IPS-20b (cell line): ENCODE results near the gene MRPL4.
A peak's percentile ranks its signal among the peaks of the same experiment; 100 is the strongest.

Source experiments
- H3K27ac ChIP-seq: one replicate; pipeline ENCODE4 v1.5.1; 2013; ENCODE audit warnings: low read length
- H3K27me3 ChIP-seq: 2 replicates; pipeline ENCODE4 v1.6.1; 2013; ENCODE audit warnings: mild to moderate bottlenecking, low read length, inconsistent platforms; ENCODE audit not compliant: insufficient read depth
- H3K36me3 ChIP-seq: 2 replicates; pipeline ENCODE4 v1.6.1; 2013; ENCODE audit warnings: low read depth, mild to moderate bottlenecking, inconsistent platforms, low read length, moderate library complexity; ENCODE audit not compliant: insufficient read depth
- H3K4me1 ChIP-seq: 2 replicates; pipeline ENCODE4 v1.6.1; 2013; ENCODE audit warnings: mild to moderate bottlenecking, control low read depth, inconsistent platforms, low read length, moderate library complexity; ENCODE audit not compliant: insufficient read depth
- H3K4me3 ChIP-seq: 2 replicates; pipeline ENCODE4 v1.5.1; 2013; ENCODE audit warnings: mild to moderate bottlenecking, low read length, inconsistent platforms
- H3K9ac ChIP-seq: 2 replicates; pipeline ENCODE4 v1.6.1; 2013; ENCODE audit warnings: low read depth, mild to moderate bottlenecking, inconsistent platforms, low read length, moderate library complexity
- H3K9me3 ChIP-seq: 2 replicates; pipeline ENCODE4 v1.6.1; 2013; ENCODE audit warnings: mild to moderate bottlenecking, low read depth, low read length, inconsistent platforms; ENCODE audit not compliant: insufficient read depth

Gene MRPL4

DNA sequence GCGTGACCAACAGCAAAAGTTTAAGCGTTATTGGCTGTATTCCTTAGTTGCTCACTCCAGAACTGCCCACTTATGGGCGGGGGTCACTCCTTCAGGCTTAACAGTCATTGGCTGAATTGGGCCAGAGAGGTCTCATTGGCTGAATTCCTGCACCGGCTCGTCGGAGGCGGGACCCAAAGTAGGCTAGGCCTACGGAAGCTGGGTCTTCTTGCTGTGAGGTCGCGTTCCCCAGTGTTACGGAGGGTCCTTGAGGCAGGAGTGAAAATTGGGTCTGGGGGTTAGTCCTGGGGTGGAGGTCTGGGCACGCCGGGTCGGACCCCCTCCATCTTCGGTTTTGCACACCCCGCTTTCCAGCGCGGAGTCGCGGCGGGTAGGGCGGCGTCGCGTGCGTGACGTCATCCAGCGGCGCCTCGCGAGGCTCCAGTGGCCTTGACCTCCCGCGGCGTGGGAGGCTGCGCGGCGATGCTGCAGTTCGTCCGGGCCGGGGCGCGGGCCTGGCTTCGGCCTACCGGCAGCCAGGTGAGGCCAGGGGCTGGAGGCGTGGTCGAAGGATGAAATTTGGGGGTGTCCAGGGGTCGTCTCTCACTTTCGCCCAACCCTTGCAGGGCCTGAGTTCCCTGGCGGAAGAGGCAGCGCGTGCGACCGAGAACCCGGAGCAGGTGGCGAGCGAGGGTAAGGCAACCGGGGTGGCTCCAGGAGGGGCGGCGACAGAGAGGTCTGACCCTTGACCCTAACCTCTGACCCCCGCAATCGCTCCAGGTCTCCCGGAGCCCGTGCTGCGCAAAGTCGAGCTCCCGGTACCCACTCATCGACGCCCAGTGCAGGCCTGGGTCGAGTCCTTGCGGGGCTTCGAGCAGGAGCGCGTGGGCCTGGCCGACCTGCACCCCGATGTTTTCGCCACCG is at the start of gene MRPL4:
Gene MRPL4, plus strand, starts transcription at position 423 of the 903 bp plus-strand sequence. Its CDS starts 40 bp downstream, at position 463.
- no peaks in the 10 kb centered on the region for H3K27me3 ChIP-seq
- peak within 1 kb of the TSS; percentile 78 for H3K27ac ChIP-seq
- H3K9me3 ChIP-seq: no peaks in the 10 kb centered on the region
- peaks cover 27% of the 10 kb centered on the region for H3K36me3 ChIP-seq
- no peaks in the 10 kb centered on the region; the same call in 1 of the 2 replicates for H3K4me1 ChIP-seq
- peak within 1 kb of the TSS; percentile 96 for H3K9ac ChIP-seq
- peak within 1 kb of the TSS; percentile 100 for H3K4me3 ChIP-seq

DNA sequence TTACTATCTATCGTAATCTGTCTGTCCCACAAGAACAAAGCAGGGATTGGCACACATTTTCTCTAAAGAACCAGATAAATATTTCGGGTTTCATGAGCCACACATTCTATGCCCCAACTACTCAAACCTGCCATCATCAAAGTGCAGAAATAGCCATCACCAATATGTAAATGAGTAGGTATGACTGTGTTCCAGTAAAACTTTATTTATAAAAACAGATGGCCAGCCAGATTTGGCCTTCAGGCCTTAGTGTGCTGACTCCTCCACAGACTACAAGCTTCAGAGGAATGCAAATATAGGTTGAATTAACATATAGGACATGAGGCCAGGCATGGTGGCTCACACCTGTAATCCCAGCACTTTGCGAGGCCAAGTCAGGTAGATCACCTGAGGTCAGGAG is 48.3 kb upstream of the MRPL4 start:
- Histone ChIP-seq H3K4me1 (no peaks in the 10 kb centered on the region), H3K9me3 (no peaks in the 10 kb centered on the region), H3K27me3 (no peaks in the 10 kb centered on the region), H3K9ac (no peak overlapping the region), H3K27ac (no peak overlapping the region), H3K36me3 (no peaks in the 10 kb centered on the region), H3K4me3 (no peak overlapping the region)

DNA sequence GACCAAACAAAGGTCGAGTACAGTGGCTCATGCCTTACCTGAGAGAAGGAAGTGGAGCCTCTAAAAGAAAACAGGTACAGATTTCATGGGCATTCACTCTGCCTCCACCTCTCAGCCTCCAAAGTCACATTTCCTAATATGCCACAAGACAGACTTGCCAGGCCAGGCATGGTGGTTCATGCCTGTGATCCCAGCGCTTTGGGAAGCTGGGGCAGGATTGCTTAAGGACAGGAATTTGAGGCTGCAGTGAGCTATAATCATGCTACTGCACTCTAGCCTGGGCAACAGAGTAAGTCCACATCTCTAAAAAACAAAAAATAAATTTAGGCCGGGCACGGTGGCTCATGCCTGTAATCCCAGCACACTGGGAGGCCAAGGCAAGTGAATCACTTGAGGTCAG is 46.4 kb upstream of the MRPL4 start:
- Histone ChIP-seq H3K4me3 (no peak overlapping the region), H3K27me3 (no peaks in the 10 kb centered on the region), H3K36me3 (no peaks in the 10 kb centered on the region), H3K4me1 (no peaks in the 10 kb centered on the region), H3K9me3 (no peaks in the 10 kb centered on the region), H3K9ac (no peak overlapping the region), H3K27ac (no peak overlapping the region)

DNA sequence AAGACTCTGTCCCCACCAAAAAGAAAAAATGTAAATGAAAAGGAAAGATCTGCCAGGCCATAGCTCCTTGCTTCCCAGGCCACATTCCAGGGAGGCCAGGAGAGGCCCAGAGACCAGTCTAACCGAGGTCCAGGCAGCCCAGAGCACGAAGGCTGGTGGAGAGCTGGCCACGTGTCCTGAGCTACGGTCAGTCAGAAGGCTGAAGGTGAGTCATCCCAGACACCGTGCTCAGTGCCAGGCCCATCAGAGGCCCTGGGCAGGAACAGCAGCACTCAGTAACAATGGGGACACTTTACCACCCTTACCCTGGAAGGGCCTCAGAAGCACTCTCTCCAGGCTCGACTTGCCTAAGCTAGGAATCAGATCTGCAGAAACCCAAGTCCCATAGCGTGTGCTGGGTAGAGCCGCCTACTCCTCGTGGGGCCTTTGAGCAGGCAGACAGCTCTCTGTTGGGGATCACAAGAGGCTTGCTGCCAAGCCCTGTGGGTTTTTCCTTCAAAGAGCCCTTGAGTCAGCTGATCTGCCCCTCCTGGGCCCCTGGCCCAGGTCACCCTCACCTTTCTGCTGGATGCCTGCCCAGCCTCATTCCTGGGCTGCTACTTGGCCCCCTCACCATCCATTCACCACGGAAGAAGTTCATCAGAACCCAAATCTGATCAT is 45.7 kb upstream of the MRPL4 start:
- H3K9ac ChIP-seq: no peak overlapping the region
- H3K4me3 ChIP-seq: no peak overlapping the region
- no peaks in the 10 kb centered on the region for H3K4me1 ChIP-seq
- H3K9me3 ChIP-seq: no peaks in the 10 kb centered on the region
- H3K27me3 ChIP-seq: no peaks in the 10 kb centered on the region
- no peaks in the 10 kb centered on the region for H3K36me3 ChIP-seq
- H3K27ac ChIP-seq: no peak overlapping the region

DNA sequence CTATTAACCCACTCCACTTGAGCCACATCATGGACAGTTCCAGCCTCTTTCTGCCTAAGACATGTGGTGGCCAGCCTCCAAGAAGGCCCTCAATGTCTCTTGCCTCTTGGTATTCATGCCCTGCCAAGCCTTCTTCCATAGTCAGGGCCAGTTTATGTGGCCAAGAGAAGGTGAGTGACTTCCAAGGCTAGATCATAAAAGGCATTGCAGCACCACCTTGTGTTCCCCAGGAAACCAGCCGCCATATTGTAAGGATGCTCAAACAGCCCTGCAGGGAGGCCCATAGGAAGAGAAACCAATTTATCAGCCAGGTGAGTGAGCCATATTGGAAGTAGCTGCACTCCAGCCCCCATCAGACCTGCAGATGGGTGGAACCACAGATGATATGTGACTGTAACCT is 45.0 kb upstream of the MRPL4 start:
- Histone ChIP-seq H3K9me3 (no peaks in the 10 kb centered on the region), H3K9ac (no peak overlapping the region), H3K4me3 (no peak overlapping the region), H3K36me3 (no peaks in the 10 kb centered on the region), H3K27me3 (no peaks in the 10 kb centered on the region), H3K27ac (no peak overlapping the region), H3K4me1 (no peaks in the 10 kb centered on the region)

DNA sequence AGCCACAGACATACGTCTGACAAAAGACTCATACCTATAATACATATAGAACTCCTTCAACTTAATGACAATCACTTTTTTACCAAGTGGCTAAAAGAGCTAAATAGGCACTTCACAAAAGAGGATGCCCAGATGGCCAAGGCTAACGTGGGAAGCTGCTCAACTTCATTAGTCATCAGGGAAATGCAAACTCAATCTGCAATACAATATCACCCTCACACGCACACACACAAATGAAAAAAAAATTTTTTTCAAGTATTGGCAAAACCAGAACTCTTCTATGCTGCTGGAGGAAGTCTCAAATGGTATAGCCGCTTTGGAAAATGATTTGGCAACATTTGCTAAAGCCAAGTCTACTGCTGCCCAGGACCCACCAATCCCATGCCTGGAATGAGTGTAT is 42.7 kb upstream of the MRPL4 start:
- no peaks in the 10 kb centered on the region for H3K4me1 ChIP-seq
- no peaks in the 10 kb centered on the region for H3K27me3 ChIP-seq
- no peaks in the 10 kb centered on the region for H3K36me3 ChIP-seq
- H3K9ac ChIP-seq: no peak overlapping the region
- no peak overlapping the region for H3K27ac ChIP-seq
- H3K4me3 ChIP-seq: no peak overlapping the region
- H3K9me3 ChIP-seq: no peaks in the 10 kb centered on the region

DNA sequence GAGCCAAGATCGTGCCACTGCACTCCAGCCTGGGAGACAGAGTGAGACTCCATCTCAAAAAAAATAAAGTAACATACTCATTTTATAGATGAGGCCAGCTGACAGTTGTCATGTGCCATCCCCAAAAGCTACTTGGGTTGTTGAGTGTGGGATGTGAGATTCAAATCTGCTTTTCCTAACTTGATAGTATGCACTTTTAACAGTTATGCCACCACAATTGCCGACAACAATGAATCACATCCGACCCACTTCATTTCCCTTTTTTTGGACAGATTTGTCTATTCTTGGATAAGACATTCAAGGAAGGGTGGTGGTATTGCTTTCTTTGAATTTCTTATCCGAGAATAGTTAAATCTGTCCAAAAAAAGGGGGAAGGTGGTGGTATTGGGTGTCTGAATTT is 41.0 kb upstream of the MRPL4 start:
- Histone ChIP-seq H3K9ac (no peak overlapping the region), H3K9me3 (no peaks in the 10 kb centered on the region), H3K4me3 (no peak overlapping the region), H3K4me1 (no peaks in the 10 kb centered on the region), H3K36me3 (no peaks in the 10 kb centered on the region), H3K27ac (no peak overlapping the region), H3K27me3 (no peaks in the 10 kb centered on the region)

DNA sequence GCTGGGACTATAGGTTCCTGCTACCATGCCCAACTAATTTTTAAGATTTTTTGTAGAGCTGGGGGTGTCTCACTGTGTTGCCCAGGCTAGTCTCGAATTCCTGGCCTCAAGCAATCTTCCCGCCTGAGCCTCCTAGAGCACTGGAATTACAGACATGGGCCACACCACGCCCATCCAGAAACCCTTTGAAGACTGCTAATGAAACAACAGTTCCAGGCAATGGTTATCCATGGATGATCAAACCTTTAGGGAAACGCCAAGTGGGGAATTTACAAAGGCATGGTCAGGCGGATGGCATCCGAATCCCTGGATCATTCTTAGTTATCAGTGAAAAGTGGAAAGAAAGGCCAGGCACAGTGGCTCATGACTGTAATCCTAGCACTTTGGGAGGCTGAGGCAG is 40.3 kb upstream of the MRPL4 start:
- no peak overlapping the region for H3K9ac ChIP-seq
- H3K27ac ChIP-seq: no peak overlapping the region
- H3K9me3 ChIP-seq: no peaks in the 10 kb centered on the region
- no peaks in the 10 kb centered on the region for H3K4me1 ChIP-seq
- H3K36me3 ChIP-seq: no peaks in the 10 kb centered on the region
- no peaks in the 10 kb centered on the region for H3K27me3 ChIP-seq
- no peak overlapping the region for H3K4me3 ChIP-seq

DNA sequence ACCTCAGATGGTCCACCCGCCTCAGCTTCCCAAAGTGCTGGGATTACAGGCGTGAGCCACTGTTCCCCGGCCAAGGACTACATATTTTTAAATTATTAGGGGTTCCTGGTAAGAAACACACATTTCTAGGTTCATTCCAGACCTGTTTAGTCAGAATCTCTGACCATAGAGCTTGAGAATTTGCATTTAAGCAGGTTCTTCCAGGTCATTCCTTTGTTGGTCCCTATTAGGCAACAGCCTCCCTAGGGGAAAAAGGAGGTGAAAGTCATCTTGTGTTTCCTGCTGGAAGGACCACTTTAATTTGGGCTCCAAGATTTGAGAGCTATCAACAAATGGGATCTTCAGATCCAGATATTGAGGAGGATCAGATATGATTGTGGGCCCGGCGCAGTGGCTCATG is 37.2 kb upstream of the MRPL4 start:
- H3K27me3 ChIP-seq: no peaks in the 10 kb centered on the region
- no peaks in the 10 kb centered on the region for H3K4me1 ChIP-seq
- H3K36me3 ChIP-seq: no peaks in the 10 kb centered on the region
- H3K27ac ChIP-seq: no peak overlapping the region
- H3K9me3 ChIP-seq: no peaks in the 10 kb centered on the region
- H3K9ac ChIP-seq: no peak overlapping the region
- no peak overlapping the region for H3K4me3 ChIP-seq

DNA sequence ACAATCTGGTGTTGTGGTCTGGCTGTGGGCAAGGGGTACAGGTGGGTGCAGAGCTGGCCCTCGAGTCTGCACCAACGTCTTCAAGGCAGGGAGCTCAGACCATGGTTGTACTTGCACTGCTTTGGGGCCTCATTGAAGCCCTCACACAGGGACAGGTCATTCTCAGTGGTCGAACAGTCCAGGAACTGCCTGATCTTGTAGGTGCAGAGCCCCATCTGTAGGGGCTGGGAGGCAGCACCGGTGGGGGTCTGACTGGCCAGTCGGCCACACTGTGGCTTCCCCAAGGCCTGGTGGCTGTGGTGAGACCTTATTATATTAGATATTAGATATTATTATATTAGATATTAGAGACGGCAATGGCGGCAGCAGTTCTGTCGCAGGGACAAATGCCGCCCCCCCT is 34.9 kb upstream of the MRPL4 start:
- Histone ChIP-seq H3K4me1 (no peaks in the 10 kb centered on the region), H3K4me3 (no peak overlapping the region), H3K27ac (no peak overlapping the region), H3K9me3 (no peaks in the 10 kb centered on the region; the same call in 1 of the 2 replicates), H3K27me3 (no peaks in the 10 kb centered on the region), H3K9ac (no peak overlapping the region), H3K36me3 (no peaks in the 10 kb centered on the region)

DNA sequence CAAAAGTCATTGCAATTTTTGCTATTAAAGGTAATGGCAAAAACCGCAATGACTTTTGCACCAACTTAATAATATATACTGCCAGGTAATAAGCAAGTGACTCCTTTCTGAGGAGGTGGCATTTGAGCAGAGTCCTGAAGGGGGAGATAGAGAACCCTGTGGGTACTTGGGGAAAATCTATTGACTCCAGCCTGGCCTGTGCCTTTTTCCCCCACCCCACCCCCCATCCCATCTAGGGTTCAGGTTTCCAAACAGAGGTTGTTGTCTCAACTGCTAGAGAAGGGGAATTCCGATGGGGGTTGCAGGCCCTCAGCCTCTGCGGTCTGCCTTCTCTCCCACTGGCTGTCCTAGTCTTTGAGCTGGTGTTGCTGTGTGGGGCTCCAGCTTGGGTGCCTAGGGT is 32.3 kb upstream of the MRPL4 start:
- Histone ChIP-seq H3K27me3 (no peaks in the 10 kb centered on the region), H3K9me3 (no peaks in the 10 kb centered on the region; the same call in 1 of the 2 replicates), H3K4me1 (no peaks in the 10 kb centered on the region), H3K9ac (peak overlapping the region; percentile 59; the same call in 1 of the 2 replicates), H3K36me3 (peaks cover 5% of the 10 kb centered on the region; the same call in 1 of the 2 replicates), H3K27ac (no peak overlapping the region), H3K4me3 (no peak overlapping the region)

DNA sequence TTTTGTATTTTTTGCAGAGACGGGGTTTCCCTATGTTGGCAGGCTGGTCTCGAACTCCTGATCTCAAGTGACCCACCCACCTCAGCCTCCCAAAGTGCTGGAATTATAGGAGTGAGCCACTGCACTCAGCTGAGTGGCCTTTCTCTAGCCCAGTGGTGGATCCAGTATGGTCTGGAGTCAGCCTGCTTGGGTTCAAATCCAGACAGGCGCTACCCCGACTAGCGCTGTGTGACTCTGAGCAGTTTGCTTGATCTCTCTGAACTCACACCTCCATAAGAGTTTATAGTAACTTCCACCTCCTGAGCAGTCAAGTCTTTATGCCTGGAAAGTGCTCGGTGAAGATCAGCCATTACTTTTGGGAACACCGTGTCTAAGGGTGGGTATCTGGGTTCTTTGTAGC is 31.3 kb upstream of the MRPL4 start:
- no peak overlapping the region for H3K4me3 ChIP-seq
- no peak overlapping the region for H3K27ac ChIP-seq
- H3K9ac ChIP-seq: no peak overlapping the region
- H3K9me3 ChIP-seq: no peaks in the 10 kb centered on the region; the same call in 1 of the 2 replicates
- H3K36me3 ChIP-seq: peaks cover 5% of the 10 kb centered on the region; the same call in 1 of the 2 replicates
- no peaks in the 10 kb centered on the region for H3K4me1 ChIP-seq
- H3K27me3 ChIP-seq: no peaks in the 10 kb centered on the region
